Ovary (tissue), 3 donors: ENCODE measurements around the gene CENPU.

Experiments used
- CTCF ChIP-seq, 3 donors: fragments of 450-650 bp in 2 of 3; fragments of 200-600 bp in 1 of 3; IDR thresholded peaks; one replicate each; pipeline versions ENCODE4 v1.5.1 to v1.8.0; 2016 to 2022; ENCODE audit warnings: antibody characterized with exemption in 3 of 3, mild to moderate bottlenecking in 1 of 3
- POLR2A ChIP-seq: fragments of 450-650 bp; IDR thresholded peaks from one replicate; pipeline ENCODE4 v1.6.1; 2017; ENCODE audit warnings: antibody characterized with exemption, mild to moderate bottlenecking, moderate library complexity
- donor health status: DM: no; HTN: no; CAD: no.

- TF ChIP-seq POLR2A (no peak), CTCF (IDR thresholded peaks at IDR 0.05) (no peak)
These were observed 31.8 kb downstream of the CENPU start for GRCh38 chr4:184702114-184702513.
